Measurements from ENCODE around the gene SHPK. TPM values are rescaled to one million over a fixed set of nuclear protein-coding genes. Genes with fewer than 3 reads are reported as not detected.

Gene SHPK
- total RNA-seq (ENCODE audit: low replicate concordance), result 2.9 and 15.0 TPM in 2 replicates

- H3K4me3 ChIP-seq (ENCODE audit: low read depth, low read length), result peak within 1 kb of the TSS; percentile 92
- TF ChIP-seq CTCF (IDR thresholded peaks at IDR 0.05; ENCODE audit: insufficient read depth, low read length), result no peak
- peak; percentile 93 for DNase-seq (ENCODE audit: low read depth)
Observed at GRCh38 chr17:3636154-3636907, at the start of gene SHPK, which contains the start of gene CTNS. SHPK (minus strand) TSS chr17:3636250; CDS start chr17:3636219, 31 bp downstream. CTNS (plus strand) TSS chr17:3636760; CDS start chr17:3640207, 3,447 bp downstream.

- no peak for TF ChIP-seq CTCF (IDR thresholded peaks at IDR 0.05; ENCODE audit: insufficient read depth, low read length)
- no peak for DNase-seq (ENCODE audit: low read depth)
Observed at GRCh38 chr17:3685174-3685573, 49.1 kb upstream of the SHPK start.

GRCh38 chr17:3683054-3683511, 47.0 kb upstream of the SHPK start:
- TF ChIP-seq CTCF (IDR thresholded peaks at IDR 0.05; ENCODE audit: insufficient read depth, low read length), result peak; percentile 99
- H3K4me3 ChIP-seq (ENCODE audit: low read depth, low read length), result no peak overlapping the region
- no peak for DNase-seq (ENCODE audit: low read depth)

More at GRCh38 chr17:3685174-3685573, 49.1 kb upstream of the SHPK start:
- H3K4me3 ChIP-seq (ENCODE audit: low read depth, low read length), result no peak overlapping the region

- no peak for DNase-seq (ENCODE audit: low read depth)
- TF ChIP-seq CTCF (IDR thresholded peaks at IDR 0.05; ENCODE audit: insufficient read depth, low read length), result no peak
- H3K4me3 ChIP-seq (ENCODE audit: low read depth, low read length), result no peak overlapping the region
Observed at GRCh38 chr17:3682033-3682432, 46.0 kb upstream of the SHPK start.

GRCh38 chr17:3681565-3681964, 45.5 kb upstream of the SHPK start:
- no peak for TF ChIP-seq CTCF (IDR thresholded peaks at IDR 0.05; ENCODE audit: insufficient read depth, low read length)

GRCh38 chr17:3681057-3681456, 45.0 kb upstream of the SHPK start:
- no peak for DNase-seq (ENCODE audit: low read depth)
- no peak overlapping the region for H3K4me3 ChIP-seq (ENCODE audit: low read depth, low read length)
- TF ChIP-seq CTCF (IDR thresholded peaks at IDR 0.05; ENCODE audit: insufficient read depth, low read length), result no peak

More at GRCh38 chr17:3681565-3681964, 45.5 kb upstream of the SHPK start:
- no peak for DNase-seq (ENCODE audit: low read depth)
- H3K4me3 ChIP-seq (ENCODE audit: low read depth, low read length), result no peak overlapping the region
